GM23248 (cell line): ENCODE results near the gene TMUB1. TPM values are rescaled to one million over a fixed set of nuclear protein-coding genes. Genes with fewer than 3 reads are reported as not detected.

Experiments used
- DNase-seq: peaks from one replicate; pipeline ENCODE4 v3.0.0-alpha.2; 2015
- H2AFZ ChIP-seq: fragments of 200-600 bp; sonication (generic); 2 replicates; pipeline ENCODE4 v1.6.1; 2016; ENCODE audit warnings: antibody characterized with exemption
- H3F3A ChIP-seq: fragments of 200-600 bp; sonication (generic); 2 replicates; pipeline ENCODE4 v1.6.1; 2016; ENCODE audit warnings: mild to moderate bottlenecking, antibody characterized with exemption, mixed run types; ENCODE audit not compliant: insufficient read depth
- H3K27ac ChIP-seq: fragments of 200-600 bp; sonication (generic); 2 replicates; pipeline ENCODE4 v1.5.1; 2016; ENCODE audit warnings: mild to moderate bottlenecking
- H3K27me3 ChIP-seq: fragments of 200-600 bp; sonication (generic); replicated peaks from 2 replicates; pipeline ENCODE4 v1.6.1; 2016; ENCODE audit warnings: mild to moderate bottlenecking; ENCODE audit not compliant: insufficient read depth
- H3K36me3 ChIP-seq: fragments of 200-600 bp; sonication (generic); 2 replicates; pipeline ENCODE4 v1.6.1; 2016; ENCODE audit warnings: low read depth, mild to moderate bottlenecking
- H3K4me1 ChIP-seq: fragments of 200-600 bp; sonication (generic); 2 replicates; pipeline ENCODE4 v1.6.1; 2016; ENCODE audit warnings: mild to moderate bottlenecking; ENCODE audit not compliant: insufficient read depth
- H3K4me2 ChIP-seq: fragments of 200-600 bp; sonication (generic); one replicate; pipeline ENCODE4 v1.6.1; 2016; ENCODE audit warnings: mild to moderate bottlenecking; ENCODE audit not compliant: unreplicated experiment
- H3K4me3 ChIP-seq: fragments of 200-600 bp; sonication (generic); 2 replicates; pipeline ENCODE4 v1.5.1; 2016; ENCODE audit warnings: mild to moderate bottlenecking
- H3K79me2 ChIP-seq: fragments of 200-600 bp; sonication (generic); 2 replicates; pipeline ENCODE4 v1.6.1; 2016; ENCODE audit warnings: mild to moderate bottlenecking; ENCODE audit not compliant: insufficient read depth
- H3K9ac ChIP-seq: fragments of 200-600 bp; sonication (generic); 2 replicates; pipeline ENCODE4 v1.6.1; 2016; ENCODE audit warnings: mild to moderate bottlenecking
- H3K9me2 ChIP-seq: fragments of 200-600 bp; sonication (generic); 2 replicates; pipeline ENCODE4 v1.6.1; 2016; ENCODE audit warnings: mixed run types, mild to moderate bottlenecking, moderate library complexity; ENCODE audit not compliant: insufficient read depth
- H3K9me3 ChIP-seq: fragments of 200-600 bp; sonication (generic); one replicate; pipeline ENCODE4 v1.6.1; 2017; ENCODE audit warnings: low read depth
- H4K20me1 ChIP-seq: fragments of 200-600 bp; sonication (generic); 2 replicates; pipeline ENCODE4 v1.6.0; 2016; ENCODE audit not compliant: insufficient read depth
- EZH2 ChIP-seq: fragments of 200-600 bp; sonication (generic); IDR thresholded peaks from 2 replicates; pipeline ENCODE4 v1.6.1; 2018; ENCODE audit warnings: antibody characterized with exemption, mild to moderate bottlenecking; ENCODE audit not compliant: insufficient read depth, poor library complexity, severe bottlenecking
- EZH2phosphoT487 ChIP-seq: fragments of 200-600 bp; sonication (generic); IDR thresholded peaks from 2 replicates; pipeline ENCODE4 v1.6.1; 2018; ENCODE audit warnings: antibody characterized with exemption, moderate library complexity, mild to moderate bottlenecking, low read depth; ENCODE audit not compliant: insufficient read depth
- WGBS, 2 experiments: methylation state at CpG; one replicate each; pipeline ENCODE4 v1.1.6; 2015 to 2017; ENCODE audit warnings: low lambda C conversion rate in 2 of 2, low coverage in 1 of 2; ENCODE audit errors: missing lambda C conversion rate in 2 of 2; 5-methylcytosine and 5-hydroxymethylcytosine counted together
- in situ Hi-C: fragments of 300-500 bp; cut with MboI; formaldehyde crosslinking; loops from 2 replicates; pipeline ENCODE4 v1.15.0; 2020
- polyA plus RNA-seq: library from polyadenylated mRNA; unstranded; fragments of >200 nt; fragmentation: Nextera tagmentation; extraction: Ambion mirVana; gene quantifications from 2 replicates; pipeline ENCODE4 v1.2.1, GENCODE V29; 2016
- total RNA-seq: library from RNA; depleted of rRNA; stranded (reverse); fragments of >200 nt; shearing (Covaris generic); gene quantifications from 2 replicates; pipeline ENCODE4 v1.2.3, GENCODE V29; 2014; rRNA removed

Gene TMUB1
- total RNA-seq (33.6 and 43.3 TPM in 2 replicates), polyA plus RNA-seq (19.9 and 20.4 TPM in 2 replicates)

DNA sequence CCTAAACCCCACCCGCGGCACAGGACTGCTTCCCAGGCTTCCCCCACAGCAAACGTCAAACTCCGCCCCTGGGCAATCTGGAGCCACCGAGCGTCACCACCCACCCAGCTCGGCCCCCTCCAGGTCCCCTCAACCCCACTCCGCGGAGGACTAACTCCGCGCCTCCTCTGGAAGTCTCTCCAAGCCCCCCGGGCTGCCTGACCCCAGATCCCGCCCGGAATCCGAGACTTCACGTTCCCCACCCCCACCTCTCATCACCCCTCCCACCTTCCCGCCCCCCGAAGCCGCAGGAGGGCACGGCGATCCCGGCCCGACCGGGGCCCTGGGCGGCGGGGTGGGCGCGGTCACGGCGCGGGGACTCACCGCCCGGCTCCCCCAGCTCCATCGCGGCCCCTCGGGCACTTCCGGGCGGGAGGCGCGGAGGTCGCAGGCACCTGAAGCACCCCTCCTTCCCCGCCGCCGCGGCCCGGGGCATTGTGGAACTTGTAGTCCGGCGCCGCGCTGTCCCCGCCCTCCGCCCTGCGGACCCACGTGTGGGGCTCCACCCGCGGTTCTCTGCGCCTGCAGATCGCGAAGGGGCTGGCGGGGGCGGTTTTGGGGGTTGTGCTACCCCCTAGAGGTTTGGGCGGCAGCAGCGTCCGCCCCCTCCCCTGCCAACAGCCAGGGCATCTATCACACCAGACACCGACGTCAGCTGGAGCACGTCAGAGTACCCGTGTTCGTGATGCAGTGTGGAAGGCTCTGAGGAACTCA is at the start of gene TMUB1:
Gene TMUB1, minus strand, starts transcription at position 423 of the 753 bp plus-strand sequence. CDS start 930 bp downstream, outside the sequence.
- Histone ChIP-seq H2AFZ (peak within 1 kb of the TSS; percentile 84), H3K9me3 (no peaks in the 10 kb centered on the region), H3K9ac (peak within 1 kb of the TSS; percentile 96), H3K79me2 (peaks cover 52% of the 10 kb centered on the region), H3K4me2 (peak within 1 kb of the TSS; percentile 87), H3K36me3 (no peaks in the 10 kb centered on the region), H3K27ac (peak within 1 kb of the TSS; percentile 63), H3K4me1 (peaks cover 22% of the 10 kb centered on the region), H4K20me1 (no peaks in the 10 kb centered on the region), H3F3A (peaks cover 22% of the 10 kb centered on the region), H3K9me2 (no peaks in the 10 kb centered on the region), H3K4me3 (peak within 1 kb of the TSS; percentile 91), H3K27me3 (no peaks in the 10 kb centered on the region)
- WGBS, 2 experiments: 1 to 2% methylated on average over 22 to 67 of the region's 69 CpGs
- in situ Hi-C loops: no loop called here
- TF ChIP-seq EZH2 (no peak), EZH2phosphoT487 (no peak)
- DNase-seq: peak; percentile 82

- in situ Hi-C loops: no loop called here
- 95 to 97% methylated on average over 21 of the region's 21 CpGs for WGBS, 2 experiments
- no peaks in the 10 kb centered on the region for H3K9me3 ChIP-seq
- no peaks in the 10 kb centered on the region for H3K9me2 ChIP-seq
- H3K9ac ChIP-seq: no peak overlapping the region
- no peaks in the 10 kb centered on the region for H4K20me1 ChIP-seq
- no peaks in the 10 kb centered on the region for H3K79me2 ChIP-seq
- DNase-seq: no peak
- no peak overlapping the region for H3K4me3 ChIP-seq
- H3K27me3 ChIP-seq: no peaks in the 10 kb centered on the region
- no peak overlapping the region for H3K4me2 ChIP-seq
- TF ChIP-seq EZH2phosphoT487: no peak
- H3F3A ChIP-seq: no peaks in the 10 kb centered on the region
- H2AFZ ChIP-seq: no peak overlapping the region
- no peak overlapping the region for H3K27ac ChIP-seq
- peaks cover 9% of the 10 kb centered on the region; the same call in 1 of the 2 replicates for H3K36me3 ChIP-seq
- H3K4me1 ChIP-seq: no peaks in the 10 kb centered on the region
These were observed 49.3 kb upstream of the TMUB1 start for GRCh38 chr7:151132461-151133205.

- no peak for DNase-seq
- in situ Hi-C loops: no loop called here
These were observed 48.5 kb upstream of the TMUB1 start for GRCh38 chr7:151131592-151132293.

GRCh38 chr7:151131224-151131591 is 47.9 kb upstream of the TMUB1 start:
- Histone ChIP-seq H3K9me2 (no peaks in the 10 kb centered on the region), H3K36me3 (peaks cover 9% of the 10 kb centered on the region; the same call in 1 of the 2 replicates), H3K79me2 (0 out of 2 replicates have a peak, but pooled peaks cover 6% of the 10 kb centered on the region), H3F3A (no peaks in the 10 kb centered on the region), H3K4me1 (no peaks in the 10 kb centered on the region), H3K27ac (no peak overlapping the region), H3K27me3 (no peaks in the 10 kb centered on the region), H3K9ac (no peak overlapping the region), H2AFZ (no peak overlapping the region), H4K20me1 (no peaks in the 10 kb centered on the region), H3K4me2 (no peak overlapping the region), H3K4me3 (no peak overlapping the region), H3K9me3 (no peaks in the 10 kb centered on the region)
- in situ Hi-C loops: no loop called here
- TF ChIP-seq EZH2phosphoT487: no peak
- no peak for TF ChIP-seq EZH2
- DNase-seq: no peak
- WGBS, 2 experiments: 92 to 96% methylated on average over 12 to 13 of the region's 13 CpGs

More at GRCh38 chr7:151131592-151132293, 48.5 kb upstream of the TMUB1 start:
- no peaks in the 10 kb centered on the region for H3K9me2 ChIP-seq
- H3K36me3 ChIP-seq: peaks cover 9% of the 10 kb centered on the region; the same call in 1 of the 2 replicates
- no peaks in the 10 kb centered on the region for H3F3A ChIP-seq
- H3K9me3 ChIP-seq: no peaks in the 10 kb centered on the region
- no peak overlapping the region for H3K4me3 ChIP-seq
- H3K4me1 ChIP-seq: no peaks in the 10 kb centered on the region
- no peak overlapping the region for H2AFZ ChIP-seq
- TF ChIP-seq EZH2phosphoT487: no peak
- no peak for TF ChIP-seq EZH2
- no peaks in the 10 kb centered on the region for H3K27me3 ChIP-seq
- H3K4me2 ChIP-seq: no peak overlapping the region
- H4K20me1 ChIP-seq: no peaks in the 10 kb centered on the region
- 90% methylated on average over 19 of the region's 19 CpGs for WGBS, 2 experiments
- H3K79me2 ChIP-seq: 0 out of 2 replicates have a peak, but pooled peaks cover under 1% of the 10 kb centered on the region
- H3K9ac ChIP-seq: no peak overlapping the region
- H3K27ac ChIP-seq: no peak overlapping the region
